ENCODE measurements around the gene RIN3.

DNA sequence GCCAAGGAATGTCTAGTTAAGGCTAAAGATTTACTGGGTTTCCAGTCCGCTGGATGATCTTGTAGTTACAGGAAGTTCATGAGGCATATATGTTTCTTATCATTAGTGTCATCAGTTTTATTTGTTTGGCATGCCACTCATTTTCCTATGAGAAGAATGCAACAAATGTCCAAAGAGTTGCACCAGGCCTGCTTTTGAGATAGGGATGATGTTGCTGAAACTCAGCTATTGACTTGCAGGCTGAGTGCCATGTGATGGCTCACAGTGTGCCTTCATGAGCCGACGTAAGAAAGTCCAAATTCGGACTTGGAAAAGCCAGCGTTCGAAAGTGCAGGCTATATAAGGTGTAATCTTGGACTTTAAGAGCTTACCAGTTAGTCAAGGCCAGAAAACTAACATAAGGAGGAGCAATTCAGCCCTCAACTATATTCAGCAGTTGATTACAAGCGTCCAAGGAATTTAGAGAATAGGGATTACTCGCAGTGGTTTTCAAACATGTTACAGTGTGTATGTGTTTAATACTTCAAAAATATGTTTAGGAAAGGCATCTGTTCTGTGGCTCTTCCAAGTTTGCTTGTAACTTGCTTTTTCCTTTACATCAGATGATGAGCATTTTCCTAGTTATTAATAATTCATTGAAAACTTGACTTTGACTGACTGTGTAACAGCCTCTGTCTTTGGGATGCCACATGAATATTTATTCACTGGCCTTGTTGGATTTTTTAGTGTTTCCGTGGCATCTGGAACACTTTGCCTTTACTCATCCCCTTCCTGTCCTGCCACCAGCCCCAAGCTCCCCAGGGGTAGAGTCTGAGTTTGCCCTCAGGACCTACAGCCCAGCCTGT lies 133.6 kb downstream of the RIN3 start:
- TF ChIP-seq, protein P1, sequence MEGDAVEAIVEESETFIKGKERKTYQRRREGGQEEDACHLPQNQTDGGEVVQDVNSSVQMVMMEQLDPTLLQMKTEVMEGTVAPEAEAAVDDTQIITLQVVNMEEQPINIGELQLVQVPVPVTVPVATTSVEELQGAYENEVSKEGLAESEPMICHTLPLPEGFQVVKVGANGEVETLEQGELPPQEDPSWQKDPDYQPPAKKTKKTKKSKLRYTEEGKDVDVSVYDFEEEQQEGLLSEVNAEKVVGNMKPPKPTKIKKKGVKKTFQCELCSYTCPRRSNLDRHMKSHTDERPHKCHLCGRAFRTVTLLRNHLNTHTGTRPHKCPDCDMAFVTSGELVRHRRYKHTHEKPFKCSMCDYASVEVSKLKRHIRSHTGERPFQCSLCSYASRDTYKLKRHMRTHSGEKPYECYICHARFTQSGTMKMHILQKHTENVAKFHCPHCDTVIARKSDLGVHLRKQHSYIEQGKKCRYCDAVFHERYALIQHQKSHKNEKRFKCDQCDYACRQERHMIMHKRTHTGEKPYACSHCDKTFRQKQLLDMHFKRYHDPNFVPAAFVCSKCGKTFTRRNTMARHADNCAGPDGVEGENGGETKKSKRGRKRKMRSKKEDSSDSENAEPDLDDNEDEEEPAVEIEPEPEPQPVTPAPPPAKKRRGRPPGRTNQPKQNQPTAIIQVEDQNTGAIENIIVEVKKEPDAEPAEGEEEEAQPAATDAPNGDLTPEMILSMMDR (IDR thresholded peaks at IDR 0.05): no peak
- no peak for TF ChIP-seq POLR2A (IDR thresholded peaks at IDR 0.05)

Data from Peyer's patch (tissue), 4 donors.